GM21619 (cell line): ENCODE measurements around the gene SLC29A3.
A peak's percentile ranks its signal among the peaks of the same experiment; 100 is the strongest.
"Not testable (repeated sequence)": the region's sequence is repeated elsewhere in the genome, so short reads cannot be mapped to it uniquely, and the experiment has no call there.

Experiments used
- ATAC-seq: cut with Tn5 transposase; IDR thresholded peaks from one replicate; pipeline ENCODE4 v1.9.1; 2021; ENCODE audit not compliant: unreplicated experiment

The SLC29A3 gene

DNA sequence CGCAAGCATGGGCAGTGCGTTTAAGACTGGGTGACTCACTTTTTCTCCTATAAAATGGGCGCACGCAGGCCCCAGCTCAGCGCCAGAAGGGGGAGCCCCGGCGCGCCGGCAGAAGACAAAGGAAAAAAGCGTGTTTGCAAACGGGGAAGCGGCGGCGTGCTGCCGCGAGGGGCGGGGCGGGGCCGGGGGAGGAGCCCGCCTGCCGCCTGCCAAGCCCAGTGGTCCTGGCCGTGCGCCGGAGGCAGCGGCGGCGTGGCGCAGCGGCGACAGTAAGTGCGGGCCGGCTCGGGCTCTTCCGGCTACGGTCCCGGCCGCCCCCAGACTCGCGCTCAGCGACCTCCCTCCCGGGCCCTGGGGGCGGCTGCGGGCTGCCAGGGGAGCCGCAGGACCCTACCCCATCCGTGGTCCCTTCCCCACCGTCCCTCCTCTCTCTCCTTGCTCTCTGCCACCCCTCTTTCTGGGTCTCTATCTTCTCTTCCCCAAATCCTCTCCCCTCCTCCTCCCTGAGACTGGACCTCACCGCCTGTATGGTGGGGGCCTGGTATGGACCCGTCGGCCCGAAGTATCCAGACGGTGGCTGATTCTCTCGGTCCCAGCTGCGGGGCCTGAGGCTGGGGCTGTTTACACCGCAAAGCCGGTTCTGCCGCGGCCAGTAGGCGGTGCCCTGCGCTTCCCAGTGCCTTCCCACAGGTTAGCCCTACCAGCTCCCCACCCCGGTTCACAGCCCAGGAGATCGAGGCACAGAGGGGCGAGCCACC lies at the start of gene SLC29A3:
SLC29A3 (plus strand) TSS at position 218 of the 758 bp plus-strand sequence; CDS start at position 269, 51 bp downstream.
- peak; percentile 81 for ATAC-seq

DNA sequence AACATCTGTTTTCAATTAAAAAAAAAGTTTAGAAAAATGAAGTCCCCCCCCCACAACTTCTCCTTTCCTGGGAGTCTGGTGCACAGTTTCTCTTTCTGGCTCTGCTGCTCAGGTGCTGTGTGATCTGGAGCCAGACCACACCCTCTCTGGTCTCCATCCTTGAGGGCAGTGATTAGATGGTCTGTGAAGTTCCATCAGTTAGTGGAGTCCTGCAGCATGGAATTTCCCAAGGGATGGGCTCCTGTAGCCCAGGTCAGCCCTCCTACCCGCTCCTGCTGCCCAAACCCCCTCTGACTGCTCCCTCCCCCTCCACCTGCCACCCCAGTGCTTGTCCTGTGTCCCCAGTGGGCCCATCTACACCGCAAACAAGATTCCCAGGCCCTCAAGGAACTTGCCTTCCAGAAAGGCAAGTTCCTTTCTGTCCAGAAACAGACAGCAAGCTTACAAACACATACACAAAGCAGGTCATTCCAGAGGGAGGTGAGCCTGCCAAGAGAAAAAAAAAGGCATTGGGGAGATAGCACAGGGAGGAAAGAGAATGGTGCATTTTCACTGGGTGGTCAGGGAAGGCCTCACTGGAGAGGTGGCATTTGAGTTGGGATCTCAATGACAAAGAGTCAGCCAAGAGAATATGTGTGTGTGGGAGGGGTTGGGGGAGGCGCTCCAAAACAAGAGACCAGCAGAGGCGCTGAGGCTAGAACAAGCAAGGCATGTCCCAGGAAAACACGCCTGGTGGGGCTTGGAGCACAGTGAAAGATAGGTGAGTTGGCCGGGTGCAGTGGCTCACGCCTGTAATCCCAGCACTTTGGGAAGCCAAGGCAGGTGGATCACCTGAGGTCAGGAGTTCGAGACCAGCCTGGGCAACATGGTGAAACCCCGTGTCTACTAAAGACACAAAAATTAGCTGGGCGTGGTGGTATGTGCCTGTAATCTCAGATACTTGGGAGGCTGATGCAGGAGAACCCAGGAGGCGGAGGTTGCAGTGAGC lies 49.5 kb upstream of the SLC29A3 start:
- no peak for ATAC-seq

DNA sequence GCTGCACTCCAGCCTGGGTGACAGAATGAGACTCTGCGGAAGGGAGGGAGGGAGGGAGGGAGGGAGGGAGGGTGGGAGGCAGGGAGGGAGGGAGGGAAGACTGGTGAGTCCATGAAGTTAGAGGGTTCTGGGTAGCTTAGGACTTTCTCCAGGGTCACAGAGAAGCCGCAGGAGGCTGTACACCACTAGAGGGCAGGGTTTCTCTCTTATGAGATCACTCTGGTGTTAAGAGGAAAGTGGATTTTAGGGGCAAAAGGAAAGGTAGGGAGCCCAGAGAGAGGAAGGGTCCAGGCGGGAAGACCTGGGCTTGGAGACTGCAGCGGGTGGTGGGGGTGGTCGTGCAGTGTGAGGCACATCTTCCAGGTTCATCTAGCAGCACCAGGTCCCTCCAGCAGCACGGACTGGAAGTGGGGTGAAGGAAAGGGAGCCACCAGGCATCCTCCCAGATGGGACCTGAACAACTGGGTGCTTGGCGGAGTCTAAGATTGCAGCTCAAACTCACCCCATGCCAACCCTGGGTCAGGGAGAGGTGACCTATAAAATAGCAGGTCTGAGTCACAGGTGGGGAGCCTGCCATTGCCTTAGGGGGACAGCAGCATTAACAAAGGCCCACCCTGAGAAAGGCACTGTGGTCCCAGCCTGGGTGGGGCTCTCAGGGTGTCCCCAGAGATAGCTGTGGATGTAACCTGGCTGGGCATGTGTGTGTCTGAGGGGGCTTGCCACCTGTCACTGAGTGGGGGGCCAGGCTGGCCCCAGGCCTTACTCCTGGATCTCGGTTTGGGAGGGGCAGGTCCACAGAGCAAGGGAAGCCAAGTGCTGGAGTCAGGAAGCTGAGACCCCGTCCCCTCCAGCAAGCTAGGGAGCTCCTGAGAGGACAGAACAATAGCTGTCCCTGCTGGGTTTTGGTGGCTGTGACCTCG lies 48.5 kb upstream of the SLC29A3 start:
- no peak for ATAC-seq

DNA sequence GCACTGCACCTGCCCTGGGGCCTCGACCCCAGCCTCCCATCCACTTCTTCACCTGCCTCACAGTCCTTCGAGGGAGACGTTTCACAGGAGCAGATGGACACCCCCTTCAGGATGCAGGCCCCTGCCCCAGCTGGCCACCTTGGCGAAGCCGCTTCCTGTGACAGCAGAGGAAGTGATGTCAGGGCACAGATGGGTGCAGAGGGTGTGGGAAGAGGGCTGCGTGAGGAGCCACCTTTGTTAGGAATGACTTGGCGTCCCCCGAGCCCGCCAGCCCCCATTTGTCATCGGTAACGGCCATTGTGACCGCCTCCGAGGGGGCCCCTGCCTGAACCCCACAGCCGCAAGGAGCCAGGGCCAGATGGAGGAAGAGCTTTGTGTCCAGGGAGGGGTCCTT lies 47.4 kb upstream of the SLC29A3 start:
- no peak for ATAC-seq

DNA sequence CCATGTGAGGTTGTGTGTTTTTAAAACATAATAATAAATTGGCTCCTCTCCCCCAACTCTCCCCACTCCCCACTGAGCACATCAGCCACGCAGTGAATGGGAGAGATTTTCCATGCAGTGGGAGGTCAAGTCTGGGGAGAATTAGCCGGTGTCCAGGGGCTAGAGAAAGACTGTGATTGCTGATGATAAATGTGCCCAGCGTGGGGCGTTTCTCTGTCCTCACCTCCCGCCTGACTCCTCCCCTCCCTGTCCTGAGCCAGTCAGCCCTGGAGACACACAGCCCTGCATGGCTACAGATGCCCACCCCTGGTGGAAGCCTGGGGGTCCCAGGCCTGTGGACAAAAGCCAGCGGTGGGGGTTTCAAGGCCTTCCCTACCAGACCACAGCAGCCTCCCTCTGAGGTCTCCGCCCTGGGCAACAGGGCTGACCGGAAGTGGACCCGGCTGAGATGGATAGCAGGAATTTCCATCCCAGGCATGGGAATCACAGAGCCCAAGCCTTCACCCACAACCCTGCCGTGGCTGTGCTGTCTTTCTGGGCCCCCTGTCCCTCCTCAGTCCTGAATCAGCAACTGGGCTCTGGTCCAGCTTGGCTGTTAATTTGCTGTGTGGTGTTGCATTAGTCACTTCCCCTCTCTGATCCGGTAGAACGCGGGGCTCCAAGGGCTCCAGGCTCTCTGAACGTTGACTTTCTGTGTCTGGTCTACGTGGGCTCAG lies 46.8 kb upstream of the SLC29A3 start:
- ATAC-seq = no peak

DNA sequence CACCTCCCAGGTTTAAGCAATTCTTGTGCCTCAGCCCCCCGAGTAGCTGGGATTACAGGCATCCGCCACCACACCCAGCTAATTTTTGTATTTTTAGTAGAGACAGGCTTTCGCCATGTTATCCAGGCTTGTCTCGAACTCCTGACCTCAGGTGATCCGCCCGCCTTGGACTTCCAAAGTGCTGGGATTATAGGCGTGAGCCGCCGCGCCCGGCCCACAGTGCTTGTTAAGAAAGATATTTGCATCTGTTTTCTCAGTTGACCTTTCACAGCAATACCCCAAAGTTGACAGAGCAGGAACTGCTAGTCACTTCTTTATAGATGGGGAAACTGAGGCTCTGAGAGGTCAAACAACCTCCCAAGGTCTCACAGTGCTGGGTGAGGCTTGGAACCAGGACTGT lies 46.1 kb upstream of the SLC29A3 start:
- ATAC-seq = not testable (repeated sequence)

DNA sequence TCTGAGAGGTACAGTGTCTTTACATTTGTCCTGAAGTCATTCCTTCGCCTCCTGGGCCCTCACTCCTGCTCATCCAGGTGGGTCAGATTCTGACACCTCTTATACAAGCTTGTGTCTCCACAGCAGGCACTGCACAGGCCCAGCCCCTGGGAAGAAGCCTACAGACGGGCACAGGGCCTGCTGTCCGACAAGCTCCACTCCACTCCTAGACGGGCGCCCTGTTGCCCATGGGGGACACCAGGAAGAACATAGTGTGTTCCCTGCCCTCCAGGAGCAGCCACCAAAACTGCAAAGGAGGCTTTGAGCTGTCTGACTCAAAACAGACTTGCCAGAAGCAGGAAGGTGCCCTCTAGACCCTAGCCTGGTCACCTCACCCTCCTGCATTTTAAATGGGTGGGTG lies 45.6 kb upstream of the SLC29A3 start:
- ATAC-seq = no peak

DNA sequence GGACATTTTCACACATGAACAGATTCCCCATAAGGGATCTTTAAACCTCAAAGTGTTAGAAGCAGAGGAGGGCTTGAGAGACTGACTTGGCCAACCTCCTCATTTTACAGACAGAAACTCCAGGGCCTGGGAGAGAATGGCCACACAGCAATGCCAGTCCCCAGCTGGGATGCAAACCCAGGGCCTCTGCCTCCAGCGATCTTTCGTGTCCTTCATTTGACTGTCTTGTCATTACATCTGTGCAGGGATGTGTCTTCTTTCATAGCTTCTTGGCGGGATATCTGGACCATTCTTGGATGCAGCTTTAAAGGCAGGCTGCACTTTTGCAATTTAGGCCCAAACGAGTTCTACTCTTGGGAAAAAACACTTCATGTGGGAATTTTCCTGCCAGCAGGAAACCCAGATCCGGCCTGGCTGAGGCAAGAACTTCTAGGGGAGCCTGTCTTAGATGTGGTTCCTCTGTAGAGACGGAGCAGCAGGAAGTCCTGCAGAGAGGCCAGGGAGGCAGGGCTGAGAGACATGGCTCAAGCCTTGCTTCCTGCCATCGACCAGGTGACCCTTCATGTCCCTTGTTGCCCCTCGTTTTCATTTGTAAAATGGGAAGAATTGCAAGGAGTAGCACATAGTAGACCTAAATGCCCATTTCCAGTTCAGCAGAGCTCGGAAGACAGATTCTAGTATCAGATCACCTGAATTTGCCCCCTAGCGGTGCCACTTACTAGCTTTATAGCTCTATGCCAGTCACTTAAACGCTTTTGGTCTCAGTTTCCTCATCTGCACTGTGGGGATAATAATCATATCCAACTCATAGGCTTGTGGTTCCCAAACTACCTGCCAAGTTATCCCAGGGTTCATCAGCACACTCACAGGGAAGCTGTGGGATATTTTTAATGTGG lies 43.9 kb upstream of the SLC29A3 start:
- ATAC-seq = no peak

DNA sequence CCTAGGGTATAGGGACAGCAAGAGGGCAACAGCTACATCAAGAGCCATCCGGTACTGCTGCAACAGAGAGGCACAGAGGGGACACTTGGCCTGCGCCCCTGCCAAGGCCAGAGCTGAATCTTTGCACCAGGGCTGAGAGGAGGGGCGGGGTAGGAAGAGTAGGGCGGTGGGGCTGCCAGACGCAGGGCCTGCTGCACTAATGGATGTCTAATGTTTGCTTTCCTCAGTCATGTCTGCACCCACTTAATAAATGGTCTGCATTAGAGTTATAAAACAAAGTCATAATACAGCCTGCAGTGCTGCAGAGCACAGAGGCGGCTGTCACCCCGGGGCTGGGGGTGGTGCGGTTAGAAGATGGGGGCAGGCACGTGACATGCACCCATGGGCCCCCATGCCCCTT lies 42.2 kb upstream of the SLC29A3 start:
- ATAC-seq = no peak

DNA sequence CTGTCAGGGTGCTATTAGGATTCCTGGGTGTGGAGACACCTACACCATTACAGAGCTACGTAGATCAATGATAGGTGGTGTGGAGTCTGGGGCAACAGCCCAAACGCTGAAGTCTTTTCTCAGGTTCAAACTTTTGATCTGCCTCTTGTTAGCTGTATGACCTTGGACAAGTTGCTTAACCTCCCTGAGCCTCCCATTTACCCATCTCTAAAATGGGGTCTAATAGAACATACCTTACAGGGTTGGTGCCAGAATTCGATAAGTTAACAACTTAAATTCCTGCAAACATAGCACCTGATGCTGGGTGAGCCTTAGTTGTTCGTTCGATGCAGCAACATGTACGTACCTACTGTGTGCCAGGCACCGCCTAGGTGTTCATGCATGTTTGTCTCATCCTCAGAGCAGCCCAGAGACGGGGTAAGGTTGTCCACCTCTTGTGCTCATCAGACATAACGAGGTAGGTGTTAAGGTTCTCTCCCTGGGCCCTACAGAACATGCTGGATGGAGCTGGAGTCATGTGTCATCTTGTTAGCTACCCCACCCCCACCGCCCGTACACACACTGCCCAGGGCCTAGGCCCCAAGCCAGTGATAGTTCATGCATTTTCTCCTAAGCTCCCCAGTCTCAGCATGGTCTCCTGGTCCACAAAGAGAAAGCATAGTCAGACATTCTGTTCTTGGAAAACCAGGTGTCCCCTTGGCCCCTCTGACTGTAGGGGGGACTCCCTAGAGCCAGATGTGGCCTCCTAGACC lies 41.0 kb upstream of the SLC29A3 start:
- no peak for ATAC-seq

DNA sequence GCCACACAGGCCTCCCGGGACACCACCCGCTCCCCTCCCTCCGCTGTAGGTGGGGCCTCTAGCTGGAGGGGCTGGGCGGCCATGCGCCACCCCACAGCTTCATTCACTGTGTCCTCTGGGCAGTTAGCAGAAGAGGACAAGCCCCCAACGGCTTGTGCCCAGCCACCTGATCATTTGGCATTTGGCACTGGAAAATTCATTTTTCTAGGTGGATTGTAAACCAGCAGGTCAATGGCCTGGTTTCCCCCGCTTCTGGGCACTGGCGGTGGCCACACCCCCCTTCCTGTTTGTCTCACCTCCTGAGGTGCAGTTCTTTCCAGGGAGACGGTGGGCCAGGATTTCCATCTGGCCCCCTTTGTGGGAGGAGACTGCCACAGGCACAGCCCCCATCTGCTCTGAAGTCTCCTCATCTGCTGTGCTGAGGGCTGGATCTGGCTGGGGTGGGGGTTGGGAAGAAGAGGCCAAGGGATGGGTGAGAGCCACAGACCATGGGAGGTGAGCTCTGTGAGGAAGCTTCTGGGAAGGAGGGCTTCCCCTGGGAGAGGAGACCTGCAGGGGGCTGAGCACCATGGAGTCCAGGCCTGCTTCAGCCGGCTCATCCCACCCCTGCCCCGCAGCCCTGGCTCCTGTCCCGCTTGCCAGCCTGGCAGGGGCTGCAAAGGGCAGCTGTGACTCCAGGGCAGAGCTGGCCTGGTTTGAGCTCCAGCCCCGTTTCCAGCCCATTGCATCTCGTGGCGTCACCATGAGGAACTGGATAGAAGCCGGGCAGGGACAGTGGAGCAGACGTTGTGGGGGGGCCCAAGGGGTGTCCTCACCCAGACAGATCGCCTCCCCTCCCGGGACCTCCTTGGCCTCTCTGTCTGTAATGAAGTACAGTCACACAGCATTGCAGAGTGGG lies 40.1 kb upstream of the SLC29A3 start:
- ATAC-seq = no peak

DNA sequence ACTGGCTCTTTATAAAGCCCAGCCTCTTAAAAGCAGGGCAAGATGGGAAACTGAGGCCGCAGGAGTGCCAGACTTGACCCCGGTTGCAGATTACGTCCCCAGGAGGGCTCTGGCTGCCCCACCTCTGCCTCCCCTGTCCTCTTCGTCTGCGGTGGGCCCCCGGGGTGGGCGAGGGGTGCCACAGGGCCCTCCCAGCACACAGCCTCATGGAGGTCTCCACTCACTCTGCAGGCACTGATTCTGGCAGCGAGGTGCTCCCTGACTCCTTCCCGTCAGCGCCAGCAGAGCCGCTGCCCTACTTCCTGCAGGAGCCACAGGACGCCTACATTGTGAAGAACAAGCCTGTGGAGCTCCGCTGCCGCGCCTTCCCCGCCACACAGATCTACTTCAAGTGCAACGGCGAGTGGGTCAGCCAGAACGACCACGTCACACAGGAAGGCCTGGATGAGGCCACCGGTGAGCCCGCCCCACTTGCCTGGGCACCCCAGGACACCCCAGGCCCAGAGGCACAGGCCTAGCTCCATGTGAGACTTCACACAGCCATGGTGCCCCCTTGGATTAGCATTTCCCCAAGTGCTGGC lies 39.4 kb upstream of the SLC29A3 start:
- ATAC-seq = no peak

DNA sequence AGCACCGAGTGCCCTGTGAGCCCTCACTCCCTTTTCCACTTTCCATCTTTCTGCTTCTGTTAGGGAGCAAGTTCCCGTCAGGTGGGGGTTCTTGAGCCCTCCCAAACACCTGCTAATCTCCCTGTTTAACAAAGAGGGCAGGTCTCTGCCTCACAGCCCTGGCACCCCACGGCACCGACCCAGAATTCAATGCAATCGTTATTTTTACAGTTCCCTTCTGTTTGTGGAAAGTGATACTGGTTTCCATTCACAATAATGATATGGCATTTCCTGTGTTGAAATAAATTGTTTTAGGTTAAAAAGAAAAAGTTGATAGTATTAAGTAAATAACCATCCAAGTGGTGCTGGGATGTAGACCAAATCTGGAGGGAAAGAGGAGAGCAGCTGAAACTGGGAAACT lies 38.8 kb upstream of the SLC29A3 start:
- ATAC-seq = no peak

DNA sequence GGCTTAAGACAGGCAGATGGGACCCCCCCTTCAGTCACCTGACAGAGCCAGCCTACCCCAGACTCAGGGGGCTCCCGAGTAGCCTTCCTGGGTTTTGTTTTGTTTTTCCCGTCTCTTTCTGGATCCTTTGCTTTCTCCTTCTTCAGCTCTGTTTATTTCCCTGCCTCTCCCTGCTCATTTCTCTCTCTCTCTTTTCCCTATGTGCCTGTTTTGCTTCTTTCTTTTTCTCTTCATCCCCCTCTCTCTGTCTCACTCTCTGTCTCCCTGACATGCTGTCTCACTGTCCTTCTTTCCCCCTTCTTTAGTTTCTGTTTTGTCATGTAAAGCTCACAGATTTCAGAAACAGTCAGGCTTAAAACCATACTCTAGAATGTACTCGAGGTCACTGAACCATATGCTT lies 38.2 kb upstream of the SLC29A3 start:
- ATAC-seq = no peak

DNA sequence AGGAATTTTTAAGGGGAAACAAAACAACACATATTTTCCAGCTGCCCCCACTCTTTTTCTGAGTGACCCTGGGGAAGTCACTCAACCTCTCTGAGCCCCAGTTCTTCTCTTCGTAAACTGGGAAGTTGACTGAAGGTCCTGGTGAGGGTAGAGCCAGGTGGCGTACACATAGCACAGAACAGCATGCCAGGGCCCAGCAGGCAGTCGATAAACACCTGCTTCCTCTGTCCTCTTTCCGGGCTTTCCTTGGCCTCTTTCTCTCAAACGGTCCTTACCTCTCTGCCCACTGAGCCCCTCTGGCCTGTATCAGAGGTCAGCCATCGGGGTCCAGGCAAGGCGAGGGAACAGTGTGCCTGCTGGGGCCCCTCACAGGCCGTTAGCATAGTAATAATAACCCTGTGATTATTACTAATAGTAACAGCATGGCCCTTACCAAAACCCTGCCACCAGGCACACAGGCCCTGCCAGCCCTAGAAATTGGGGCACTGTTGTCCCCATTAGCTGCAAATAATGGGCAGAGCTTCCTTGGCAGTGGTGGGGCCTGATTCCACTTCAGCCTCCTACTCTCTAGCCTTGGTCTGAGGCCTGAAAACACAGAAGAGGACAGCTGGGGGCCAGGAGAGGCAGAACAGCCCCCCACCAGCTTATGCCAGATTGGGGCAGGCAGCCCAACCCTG lies 37.3 kb upstream of the SLC29A3 start:
- no peak for ATAC-seq

DNA sequence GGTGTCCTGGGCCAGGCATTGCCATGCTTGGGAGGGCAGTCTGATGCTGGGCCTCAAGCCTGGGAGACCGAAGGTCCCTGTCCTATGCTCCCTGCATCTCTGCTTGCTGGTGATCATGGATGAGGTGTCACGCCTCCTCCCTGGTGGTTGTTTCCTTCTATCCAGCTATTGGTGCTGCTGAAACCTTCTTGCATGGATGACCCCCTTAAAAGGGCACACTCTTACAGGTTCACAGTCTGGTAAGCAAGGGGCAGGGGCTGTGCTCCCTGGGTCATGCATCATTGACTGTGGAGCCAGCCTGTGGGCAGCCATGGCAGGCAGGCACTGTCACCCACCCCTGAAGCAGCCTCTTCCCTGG lies 36.8 kb upstream of the SLC29A3 start:
- no peak for ATAC-seq

DNA sequence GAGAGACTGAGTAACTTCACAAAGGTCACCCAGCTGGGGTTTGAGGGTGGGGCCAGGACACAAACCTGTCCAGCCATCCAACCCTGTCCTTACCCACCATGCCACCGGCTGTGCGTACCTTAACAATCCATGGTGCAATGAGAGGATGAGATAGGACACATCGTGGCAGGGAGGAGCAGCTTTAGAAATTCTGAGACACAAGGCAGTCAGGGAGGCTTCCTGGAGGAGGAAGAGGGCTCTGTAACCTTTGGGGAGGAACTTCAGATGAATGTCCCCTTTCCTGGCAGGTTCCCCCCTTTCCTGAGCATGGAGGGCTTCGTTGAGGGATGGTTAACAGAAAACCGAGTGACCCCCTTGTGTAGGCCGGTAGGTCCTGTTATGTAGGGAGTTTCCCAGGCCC lies 35.6 kb upstream of the SLC29A3 start:
- ATAC-seq = no peak
